WTC11 (cell line): ENCODE measurements around the gene RHBDD1. TPM values are rescaled to one million over a fixed set of nuclear protein-coding genes. Genes with fewer than 3 reads are reported as not detected.

Experiments
- ATAC-seq: fragments of 200-7000 bp; cut with Tn5 transposase; 2 replicates; pipeline ENCODE4 v1.10.0; 2021; ENCODE audit warnings: mild to moderate bottlenecking, moderate library complexity
- CTCF ChIA-PET: fragments of 300-600 bp; sonication (Branson Sonifier 250); formaldehyde crosslinking; loops from one replicate; lab custom pipeline; 2021; ENCODE audit warnings: antibody characterized with exemption; lab: Charles Lee
- POLR2A ChIA-PET: fragments of 350-600 bp; sonication (Branson Sonifier 250); formaldehyde crosslinking; loops from one replicate; lab custom pipeline; 2021; ENCODE audit warnings: antibody characterized with exemption; lab: Charles Lee
- DNase-seq: peaks from one replicate; pipeline ENCODE4 v3.0.0; 2021; ENCODE audit warnings: low spot score
- H3K27ac Mint-ChIP-seq: 2 replicates; pipeline ENCODE4 v1.8.0; 2021; ENCODE audit warnings: mixed read lengths
- H3K27me3 Mint-ChIP-seq: 2 replicates; pipeline ENCODE4 v1.8.0; 2021; ENCODE audit warnings: low read depth, mild to moderate bottlenecking, moderate library complexity, mixed read lengths
- H3K36me3 Mint-ChIP-seq: 2 replicates; pipeline ENCODE4 v1.8.0; 2021; ENCODE audit warnings: mixed read lengths
- H3K4me1 Mint-ChIP-seq: 2 replicates; pipeline ENCODE4 v1.8.0; 2022; ENCODE audit warnings: mixed read lengths
- H3K4me3 Mint-ChIP-seq: 2 replicates; pipeline ENCODE4 v1.8.0; 2021; ENCODE audit warnings: mild to moderate bottlenecking, moderate library complexity, mixed read lengths
- H3K9me3 Mint-ChIP-seq: 2 replicates; pipeline ENCODE4 v1.8.0; 2021; ENCODE audit warnings: mixed read lengths
- ELF4 ChIP-seq: sonication (generic); formaldehyde crosslinking; IDR thresholded peaks from 2 replicates; pipeline ENCODE4 v1.8.1; 2022; ENCODE audit warnings: low read depth, mild to moderate bottlenecking, moderate library complexity, missing genetic modification reagents
- FOXJ3 ChIP-seq: sonication (generic); formaldehyde crosslinking; IDR thresholded peaks from 2 replicates; pipeline ENCODE4 v1.9.0; 2021; ENCODE audit warnings: missing genetic modification reagents, mild to moderate bottlenecking, borderline replicate concordance
- FOXK1 ChIP-seq: sonication (generic); formaldehyde crosslinking; IDR thresholded peaks from 2 replicates; pipeline ENCODE4 v1.8.0; 2022; ENCODE audit warnings: mild to moderate bottlenecking, moderate library complexity, missing genetic modification reagents
- GABPB1 ChIP-seq: sonication (generic); formaldehyde crosslinking; IDR thresholded peaks from 2 replicates; pipeline ENCODE4 v1.8.1; 2023; ENCODE audit warnings: mild to moderate bottlenecking, missing genetic modification reagents
- GRHL2 ChIP-seq: fragments of 250-450 bp; sonication (Bioruptor Pico); IDR thresholded peaks from 2 replicates; pipeline ENCODE4 v1.8.0; 2022; ENCODE audit warnings: mild to moderate bottlenecking, moderate library complexity; ENCODE audit not compliant: insufficient replicate concordance, severe bottlenecking
- JAZF1 ChIP-seq: fragments of 250-450 bp; sonication (Bioruptor Pico); IDR thresholded peaks from 2 replicates; pipeline ENCODE4 v1.9.0; 2021; ENCODE audit warnings: moderate library complexity, mild to moderate bottlenecking, inconsistent platforms
- KAT7 ChIP-seq: sonication (generic); formaldehyde crosslinking; IDR thresholded peaks from 2 replicates; pipeline ENCODE4 v1.8.1; 2023; ENCODE audit warnings: missing genetic modification reagents, mild to moderate bottlenecking, borderline replicate concordance
- MLX ChIP-seq: sonication (generic); formaldehyde crosslinking; IDR thresholded peaks from 2 replicates; pipeline ENCODE4 v1.8.1; 2023; ENCODE audit warnings: mild to moderate bottlenecking, missing genetic modification reagents, moderate library complexity
- NFATC4 ChIP-seq: fragments of 250-450 bp; sonication (Bioruptor Pico); IDR thresholded peaks from 2 replicates; pipeline ENCODE4 v1.9.0; 2021; ENCODE audit warnings: mild to moderate bottlenecking
- NR2C2 ChIP-seq: sonication (generic); formaldehyde crosslinking; IDR thresholded peaks from 2 replicates; pipeline ENCODE4 v1.8.0; 2022; ENCODE audit warnings: mild to moderate bottlenecking, missing genetic modification reagents
- OVOL2 ChIP-seq: fragments of 250-450 bp; sonication (Bioruptor Pico); IDR thresholded peaks from 2 replicates; pipeline ENCODE4 v1.9.0; 2021; ENCODE audit warnings: mild to moderate bottlenecking, borderline replicate concordance
- TCF7 ChIP-seq: sonication (generic); formaldehyde crosslinking; IDR thresholded peaks from 2 replicates; pipeline ENCODE4 v1.8.0; 2022; ENCODE audit warnings: mild to moderate bottlenecking, low read depth, missing genetic modification reagents, moderate library complexity
- ZBTB43 ChIP-seq: sonication (generic); formaldehyde crosslinking; IDR thresholded peaks from 2 replicates; pipeline ENCODE4 v1.8.1; 2023; ENCODE audit warnings: mild to moderate bottlenecking, missing genetic modification reagents
- ZNF396 ChIP-seq: fragments of 250-450 bp; sonication (Bioruptor Pico); IDR thresholded peaks from 2 replicates; pipeline ENCODE4 v1.8.0; 2021; ENCODE audit warnings: mild to moderate bottlenecking, moderate library complexity, borderline replicate concordance
- total RNA-seq: library from RNA; stranded (reverse); gene quantifications from 3 replicates; pipeline ENCODE4 v1.2.3, GENCODE V29; 2021
- TF ChIP-seq, protein P1 (sequence below): sonication (generic); formaldehyde crosslinking; IDR thresholded peaks from 2 replicates; pipeline ENCODE4 v1.8.1; 2022; ENCODE audit warnings: mild to moderate bottlenecking, missing genetic modification reagents, moderate library complexity, borderline replicate concordance
- TF ChIP-seq, protein P2 (sequence below): sonication (generic); formaldehyde crosslinking; IDR thresholded peaks from 2 replicates; pipeline ENCODE4 v1.8.1; 2022; ENCODE audit warnings: low read depth, mild to moderate bottlenecking, moderate library complexity, missing genetic modification reagents, borderline replicate concordance
- TF ChIP-seq, protein P3 (sequence below): sonication (generic); formaldehyde crosslinking; IDR thresholded peaks from 2 replicates; pipeline ENCODE4 v1.8.1; 2022; ENCODE audit warnings: low read depth, missing genetic modification reagents, borderline replicate concordance
- TF ChIP-seq, protein P4 (sequence below): fragments of 250-450 bp; sonication (Bioruptor Pico); IDR thresholded peaks from 2 replicates; pipeline ENCODE4 v1.9.0; 2021; ENCODE audit warnings: mild to moderate bottlenecking
- TF ChIP-seq, protein P5 (sequence below): sonication (generic); formaldehyde crosslinking; IDR thresholded peaks from 2 replicates; pipeline ENCODE4 v1.8.1; 2023; ENCODE audit warnings: mild to moderate bottlenecking, moderate library complexity, missing genetic modification reagents
- TF ChIP-seq, protein P6 (sequence below): sonication (generic); formaldehyde crosslinking; conservative IDR thresholded peaks from 2 replicates; pipeline ENCODE4 v1.8.1; 2022; ENCODE audit warnings: mild to moderate bottlenecking, missing genetic modification reagents
- TF ChIP-seq, protein P7 (sequence below): fragments of 250-450 bp; sonication (Bioruptor Pico); IDR thresholded peaks from 2 replicates; pipeline ENCODE4 v1.9.0; 2021; ENCODE audit warnings: moderate library complexity, mild to moderate bottlenecking, inconsistent platforms, borderline replicate concordance

Gene RHBDD1
- total RNA-seq, 1 experiment from 2014 or later = 25.7 TPM

DNA sequence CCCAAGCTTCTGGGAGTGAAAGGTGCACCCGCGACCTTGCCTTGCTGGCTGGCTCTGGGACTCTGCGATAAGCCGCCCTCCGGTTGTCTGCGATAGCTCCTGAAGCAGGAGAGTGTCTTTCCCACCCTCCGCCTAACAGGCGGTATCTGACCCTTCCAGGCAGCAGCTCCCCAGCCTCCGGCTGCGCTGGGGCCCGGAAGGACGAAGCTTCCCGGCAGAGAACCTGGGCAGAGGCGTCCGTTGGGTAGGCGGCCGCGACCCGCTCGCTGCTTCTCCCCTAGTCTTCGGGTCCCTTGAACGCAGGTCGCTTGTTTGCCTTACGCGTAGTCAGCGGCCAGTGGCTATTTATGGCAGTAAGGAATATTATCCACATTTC is 446 bp upstream of the RHBDD1 start:
- peak overlapping the region; percentile 76 for H3K4me3 Mint-ChIP-seq
- 0 out of 2 replicates have a peak overlapping the region, but pooled peaks have one; percentile 76 for H3K27ac Mint-ChIP-seq
- DNase-seq (peak; percentile 64), ATAC-seq (peak; percentile 57)
- H3K4me1 Mint-ChIP-seq = peaks cover 13% of the 10 kb centered on the region
- no peak for TF ChIP-seq ZNF396 (CRISPR knock-in tag)
- TF ChIP-seq, protein P1, sequence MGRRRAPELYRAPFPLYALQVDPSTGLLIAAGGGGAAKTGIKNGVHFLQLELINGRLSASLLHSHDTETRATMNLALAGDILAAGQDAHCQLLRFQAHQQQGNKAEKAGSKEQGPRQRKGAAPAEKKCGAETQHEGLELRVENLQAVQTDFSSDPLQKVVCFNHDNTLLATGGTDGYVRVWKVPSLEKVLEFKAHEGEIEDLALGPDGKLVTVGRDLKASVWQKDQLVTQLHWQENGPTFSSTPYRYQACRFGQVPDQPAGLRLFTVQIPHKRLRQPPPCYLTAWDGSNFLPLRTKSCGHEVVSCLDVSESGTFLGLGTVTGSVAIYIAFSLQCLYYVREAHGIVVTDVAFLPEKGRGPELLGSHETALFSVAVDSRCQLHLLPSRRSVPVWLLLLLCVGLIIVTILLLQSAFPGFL = no peak
- TF ChIP-seq, protein P2, sequence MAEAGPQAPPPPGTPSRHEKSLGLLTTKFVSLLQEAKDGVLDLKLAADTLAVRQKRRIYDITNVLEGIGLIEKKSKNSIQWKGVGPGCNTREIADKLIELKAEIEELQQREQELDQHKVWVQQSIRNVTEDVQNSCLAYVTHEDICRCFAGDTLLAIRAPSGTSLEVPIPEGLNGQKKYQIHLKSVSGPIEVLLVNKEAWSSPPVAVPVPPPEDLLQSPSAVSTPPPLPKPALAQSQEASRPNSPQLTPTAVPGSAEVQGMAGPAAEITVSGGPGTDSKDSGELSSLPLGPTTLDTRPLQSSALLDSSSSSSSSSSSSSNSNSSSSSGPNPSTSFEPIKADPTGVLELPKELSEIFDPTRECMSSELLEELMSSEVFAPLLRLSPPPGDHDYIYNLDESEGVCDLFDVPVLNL (CRISPR knock-in tag) = no peak
- TF ChIP-seq ELF4 (CRISPR knock-in tag) = no peak
- TF ChIP-seq NR2C2 (CRISPR knock-in tag) = no peak
- TF ChIP-seq, protein P3, sequence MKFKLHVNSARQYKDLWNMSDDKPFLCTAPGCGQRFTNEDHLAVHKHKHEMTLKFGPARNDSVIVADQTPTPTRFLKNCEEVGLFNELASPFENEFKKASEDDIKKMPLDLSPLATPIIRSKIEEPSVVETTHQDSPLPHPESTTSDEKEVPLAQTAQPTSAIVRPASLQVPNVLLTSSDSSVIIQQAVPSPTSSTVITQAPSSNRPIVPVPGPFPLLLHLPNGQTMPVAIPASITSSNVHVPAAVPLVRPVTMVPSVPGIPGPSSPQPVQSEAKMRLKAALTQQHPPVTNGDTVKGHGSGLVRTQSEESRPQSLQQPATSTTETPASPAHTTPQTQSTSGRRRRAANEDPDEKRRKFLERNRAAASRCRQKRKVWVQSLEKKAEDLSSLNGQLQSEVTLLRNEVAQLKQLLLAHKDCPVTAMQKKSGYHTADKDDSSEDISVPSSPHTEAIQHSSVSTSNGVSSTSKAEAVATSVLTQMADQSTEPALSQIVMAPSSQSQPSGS (CRISPR knock-in tag) = no peak
- TF ChIP-seq GABPB1 = no peak
- TF ChIP-seq, protein P4, sequence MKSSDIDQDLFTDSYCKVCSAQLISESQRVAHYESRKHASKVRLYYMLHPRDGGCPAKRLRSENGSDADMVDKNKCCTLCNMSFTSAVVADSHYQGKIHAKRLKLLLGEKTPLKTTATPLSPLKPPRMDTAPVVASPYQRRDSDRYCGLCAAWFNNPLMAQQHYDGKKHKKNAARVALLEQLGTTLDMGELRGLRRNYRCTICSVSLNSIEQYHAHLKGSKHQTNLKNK (CRISPR knock-in tag) = no peak
- no peak for TF ChIP-seq TCF7
- no peaks in the 10 kb centered on the region for H3K9me3 Mint-ChIP-seq
- CTCF ChIA-PET = interaction anchor here (0.5 to 2.7 kb wide), 4 partner anchors 32 to 1168 kb away, joined by 3 to 9 read pairs (median 4); no protein-coding TSS in a partner anchor
- peaks cover 3% of the 10 kb centered on the region for H3K36me3 Mint-ChIP-seq
- H3K27me3 Mint-ChIP-seq = peaks cover 11% of the 10 kb centered on the region
- POLR2A ChIA-PET = interaction anchor here (1.3 to 2.3 kb wide), 2 partner anchors 37 to 188 kb away, joined by 3 to 11 read pairs; partner anchors contain the start of gene IRS1

- Mint-ChIP-seq H3K27me3 (peaks cover 11% of the 10 kb centered on the region), H3K36me3 (peaks cover 6% of the 10 kb centered on the region), H3K9me3 (no peaks in the 10 kb centered on the region), H3K4me3 (peak overlapping the region; percentile 76), H3K4me1 (peaks cover 13% of the 10 kb centered on the region), H3K27ac (no peak overlapping the region)
- ChIA-PET CTCF (interaction anchor here (2.7 kb wide), 1 partner anchor 33 kb away, joined by 9 read pairs; no protein-coding TSS in a partner anchor), POLR2A (interaction anchor here (1.3 to 2.3 kb wide), 2 partner anchors 38 to 187 kb away, joined by 3 to 11 read pairs; partner anchors contain the start of gene IRS1)
- TF ChIP-seq, protein P2 (CRISPR knock-in tag) = no peak
- TF ChIP-seq, protein P5, sequence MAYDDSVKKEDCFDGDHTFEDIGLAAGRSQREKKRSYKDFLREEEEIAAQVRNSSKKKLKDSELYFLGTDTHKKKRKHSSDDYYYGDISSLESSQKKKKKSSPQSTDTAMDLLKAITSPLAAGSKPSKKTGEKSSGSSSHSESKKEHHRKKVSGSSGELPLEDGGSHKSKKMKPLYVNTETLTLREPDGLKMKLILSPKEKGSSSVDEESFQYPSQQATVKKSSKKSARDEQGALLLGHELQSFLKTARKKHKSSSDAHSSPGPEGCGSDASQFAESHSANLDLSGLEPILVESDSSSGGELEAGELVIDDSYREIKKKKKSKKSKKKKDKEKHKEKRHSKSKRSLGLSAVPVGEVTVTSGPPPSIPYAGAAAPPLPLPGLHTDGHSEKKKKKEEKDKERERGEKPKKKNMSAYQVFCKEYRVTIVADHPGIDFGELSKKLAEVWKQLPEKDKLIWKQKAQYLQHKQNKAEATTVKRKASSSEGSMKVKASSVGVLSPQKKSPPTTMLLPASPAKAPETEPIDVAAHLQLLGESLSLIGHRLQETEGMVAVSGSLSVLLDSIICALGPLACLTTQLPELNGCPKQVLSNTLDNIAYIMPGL (CRISPR knock-in tag) = no peak
- TF ChIP-seq FOXK1 (no peak), KAT7 (CRISPR knock-in tag) (no peak)
- DNase-seq = no peak
- no peak for ATAC-seq
Measured at GRCh38 chr2:226836548-226836885, 663 bp downstream of the RHBDD1 start.

GRCh38 chr2:226837334-226837733 is 1.5 kb downstream of the RHBDD1 start:
- H3K27me3 Mint-ChIP-seq = peaks cover 11% of the 10 kb centered on the region
- peaks cover 13% of the 10 kb centered on the region for H3K4me1 Mint-ChIP-seq
- POLR2A ChIA-PET = no interaction called here
- peaks cover 13% of the 10 kb centered on the region for H3K36me3 Mint-ChIP-seq
- peaks cover 5% of the 10 kb centered on the region; the same call in 1 of the 2 replicates for H3K9me3 Mint-ChIP-seq
- peak overlapping the region; percentile 1; the same call in 1 of the 2 replicates for H3K4me3 Mint-ChIP-seq
- DNase-seq = no peak
- no peak for ATAC-seq
- CTCF ChIA-PET = no interaction called here
- H3K27ac Mint-ChIP-seq = no peak overlapping the region
- TF ChIP-seq ZBTB43 (CRISPR knock-in tag) (no peak), NR2C2 (CRISPR knock-in tag) (no peak), NFATC4 (CRISPR knock-in tag) (no peak), MLX (CRISPR knock-in tag) (no peak), GRHL2 (CRISPR knock-in tag) (no peak), FOXJ3 (CRISPR knock-in tag) (no peak), JAZF1 (CRISPR knock-in tag) (no peak), OVOL2 (CRISPR knock-in tag) (no peak)
- TF ChIP-seq, protein P6, sequence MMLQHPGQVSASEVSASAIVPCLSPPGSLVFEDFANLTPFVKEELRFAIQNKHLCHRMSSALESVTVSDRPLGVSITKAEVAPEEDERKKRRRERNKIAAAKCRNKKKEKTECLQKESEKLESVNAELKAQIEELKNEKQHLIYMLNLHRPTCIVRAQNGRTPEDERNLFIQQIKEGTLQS (CRISPR knock-in tag) = no peak
- TF ChIP-seq, protein P7, sequence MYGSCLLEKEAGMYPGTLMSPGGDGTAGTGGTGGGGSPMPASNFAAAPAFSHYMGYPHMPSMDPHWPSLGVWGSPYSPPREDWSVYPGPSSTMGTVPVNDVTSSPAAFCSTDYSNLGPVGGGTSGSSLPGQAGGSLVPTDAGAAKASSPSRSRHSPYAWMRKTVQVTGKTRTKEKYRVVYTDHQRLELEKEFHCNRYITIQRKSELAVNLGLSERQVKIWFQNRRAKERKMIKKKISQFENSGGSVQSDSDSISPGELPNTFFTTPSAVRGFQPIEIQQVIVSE (CRISPR knock-in tag) = no peak
